HL-60/S4 treated with phorbol 12-myristate 13-acetate at 8.2 ng/mL for 4 days and 3 days (cell line): Measurements from ENCODE around the gene ATP1A1.

Experiments
- in situ Hi-C: fragments of 300-500 bp; cut with MboI; formaldehyde crosslinking; loops from 2 replicates; pipeline ENCODE4 v1.15.0; 2022; ENCODE audit warnings: low sequenced_read_pairs

Gene ATP1A1

GRCh38 chr1:116409751-116410191, 36.7 kb downstream of the ATP1A1 start:
- in situ Hi-C loops: no loop called here

GRCh38 chr1:116411784-116412479, 38.9 kb downstream of the ATP1A1 start:
- in situ Hi-C loops: no loop called here

- in situ Hi-C loops: no loop called here
Measured at GRCh38 chr1:116412480-116412798, 39.4 kb downstream of the ATP1A1 start.

- in situ Hi-C loops: no loop called here
Measured at GRCh38 chr1:116412898-116413297, 39.9 kb downstream of the ATP1A1 start.

GRCh38 chr1:116413414-116413813, 40.4 kb downstream of the ATP1A1 start:
- in situ Hi-C loops: no loop called here

GRCh38 chr1:116414364-116414763, 41.3 kb downstream of the ATP1A1 start:
- in situ Hi-C loops: no loop called here

- in situ Hi-C loops: no loop called here
Measured at GRCh38 chr1:116415200-116415698, 42.2 kb downstream of the ATP1A1 start.

GRCh38 chr1:116415699-116416533, 42.9 kb downstream of the ATP1A1 start:
- in situ Hi-C loops: no loop called here

- in situ Hi-C loops: no loop called here
Measured at GRCh38 chr1:116416854-116417513, 43.9 kb downstream of the ATP1A1 start.

- in situ Hi-C loops: no loop called here
Measured at GRCh38 chr1:116417678-116418077, 44.6 kb downstream of the ATP1A1 start.

GRCh38 chr1:116418091-116418830, 45.2 kb downstream of the ATP1A1 start:
- in situ Hi-C loops: no loop called here

GRCh38 chr1:116420417-116421200, 47.6 kb downstream of the ATP1A1 start:
- in situ Hi-C loops: no loop called here

- in situ Hi-C loops: no loop called here
Measured at GRCh38 chr1:116424438-116424837, 51.4 kb downstream of the ATP1A1 start.

- in situ Hi-C loops: no loop called here
Measured at GRCh38 chr1:116424863-116425262, 51.8 kb downstream of the ATP1A1 start.

- in situ Hi-C loops: no loop called here
Measured at GRCh38 chr1:116425987-116426386, 52.9 kb downstream of the ATP1A1 start.

- in situ Hi-C loops: no loop called here
Measured at GRCh38 chr1:116426401-116426800, 53.4 kb downstream of the ATP1A1 start.

GRCh38 chr1:116428576-116428975, 55.5 kb downstream of the ATP1A1 start:
- in situ Hi-C loops: no loop called here

GRCh38 chr1:116429821-116430374, 56.9 kb downstream of the ATP1A1 start:
- in situ Hi-C loops: no loop called here

GRCh38 chr1:116431870-116432500, 58.9 kb downstream of the ATP1A1 start:
- in situ Hi-C loops: no loop called here
